ENCODE measurements around the gene VPS37D. TPM values are rescaled to one million over a fixed set of nuclear protein-coding genes. Genes with fewer than 3 reads are reported as not detected.
"Not testable (repeated sequence)": the region's sequence is repeated elsewhere in the genome, so short reads cannot be mapped to it uniquely, and the experiment has no call there.

VPS37D gene
- total RNA-seq, 1 donor from 2014 or later = 17.2 TPM

DNA sequence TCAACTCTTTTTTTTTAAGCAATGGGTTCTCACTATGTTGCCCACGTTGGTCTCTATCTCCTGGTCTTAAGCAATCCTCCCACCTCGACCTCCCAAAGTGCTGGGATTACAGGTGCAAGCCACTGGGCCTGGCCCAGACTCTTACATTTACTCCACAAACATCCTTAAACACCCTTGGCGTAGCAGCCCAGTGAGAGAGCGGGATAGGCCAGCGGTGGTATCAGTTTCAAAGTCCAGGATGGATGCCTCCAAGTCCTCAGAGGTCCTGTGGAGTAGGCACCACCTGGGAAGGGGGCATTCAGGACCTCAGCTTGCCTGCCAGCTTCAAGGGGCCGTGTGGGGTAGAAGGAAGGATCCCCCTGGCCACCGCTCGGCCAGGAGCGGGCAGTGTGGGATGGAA is 18.1 kb upstream of the VPS37D start:
- no peak overlapping the region for H3K27ac Mint-ChIP-seq (ENCODE audit: unreplicated experiment)
- H3K9me3 Mint-ChIP-seq (ENCODE audit: unreplicated experiment) = peaks cover 3% of the 10 kb centered on the region
- no peak for DNase-seq
- no peak overlapping the region for H3K4me3 Mint-ChIP-seq (ENCODE audit: unreplicated experiment)
- no peaks in the 10 kb centered on the region for H3K4me1 Mint-ChIP-seq (ENCODE audit: low read depth, unreplicated experiment)
- H3K36me3 Mint-ChIP-seq (ENCODE audit: unreplicated experiment) = no peaks in the 10 kb centered on the region
- H3K27me3 Mint-ChIP-seq (ENCODE audit: unreplicated experiment) = peaks cover 21% of the 10 kb centered on the region
- TF ChIP-seq, protein P1, sequence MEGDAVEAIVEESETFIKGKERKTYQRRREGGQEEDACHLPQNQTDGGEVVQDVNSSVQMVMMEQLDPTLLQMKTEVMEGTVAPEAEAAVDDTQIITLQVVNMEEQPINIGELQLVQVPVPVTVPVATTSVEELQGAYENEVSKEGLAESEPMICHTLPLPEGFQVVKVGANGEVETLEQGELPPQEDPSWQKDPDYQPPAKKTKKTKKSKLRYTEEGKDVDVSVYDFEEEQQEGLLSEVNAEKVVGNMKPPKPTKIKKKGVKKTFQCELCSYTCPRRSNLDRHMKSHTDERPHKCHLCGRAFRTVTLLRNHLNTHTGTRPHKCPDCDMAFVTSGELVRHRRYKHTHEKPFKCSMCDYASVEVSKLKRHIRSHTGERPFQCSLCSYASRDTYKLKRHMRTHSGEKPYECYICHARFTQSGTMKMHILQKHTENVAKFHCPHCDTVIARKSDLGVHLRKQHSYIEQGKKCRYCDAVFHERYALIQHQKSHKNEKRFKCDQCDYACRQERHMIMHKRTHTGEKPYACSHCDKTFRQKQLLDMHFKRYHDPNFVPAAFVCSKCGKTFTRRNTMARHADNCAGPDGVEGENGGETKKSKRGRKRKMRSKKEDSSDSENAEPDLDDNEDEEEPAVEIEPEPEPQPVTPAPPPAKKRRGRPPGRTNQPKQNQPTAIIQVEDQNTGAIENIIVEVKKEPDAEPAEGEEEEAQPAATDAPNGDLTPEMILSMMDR (IDR thresholded peaks at IDR 0.05; ENCODE audit: partially characterized antibody, unreplicated experiment) = no peak

DNA sequence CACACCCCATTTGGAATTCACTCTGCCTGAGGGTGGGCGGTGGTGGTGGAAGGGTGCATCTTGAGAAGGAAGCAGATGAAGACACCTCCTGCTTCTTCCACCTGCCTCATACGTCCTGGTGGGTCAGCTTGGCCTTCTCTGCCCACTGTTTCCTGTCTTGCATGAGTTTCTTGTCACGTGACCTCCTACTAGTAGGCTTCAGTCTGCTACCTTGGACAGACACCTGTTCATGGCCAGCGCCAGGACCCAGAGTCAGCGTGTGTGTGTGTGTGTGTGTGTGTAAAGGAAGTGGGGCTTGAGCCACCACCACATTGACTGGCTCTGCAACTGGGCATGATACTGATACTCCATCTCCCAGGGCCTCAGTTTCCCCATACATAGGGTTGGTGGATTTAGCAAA is 17.1 kb upstream of the VPS37D start:
- Mint-ChIP-seq H3K36me3 (ENCODE audit: unreplicated experiment) (peaks cover 7% of the 10 kb centered on the region), H3K4me3 (ENCODE audit: unreplicated experiment) (no peak overlapping the region), H3K27ac (ENCODE audit: unreplicated experiment) (no peak overlapping the region), H3K27me3 (ENCODE audit: unreplicated experiment) (peaks cover 22% of the 10 kb centered on the region), H3K4me1 (ENCODE audit: low read depth, unreplicated experiment) (no peaks in the 10 kb centered on the region), H3K9me3 (ENCODE audit: unreplicated experiment) (peaks cover 5% of the 10 kb centered on the region)
- DNase-seq = no peak
- TF ChIP-seq, protein P1 (IDR thresholded peaks at IDR 0.05; ENCODE audit: partially characterized antibody, unreplicated experiment) = no peak

DNA sequence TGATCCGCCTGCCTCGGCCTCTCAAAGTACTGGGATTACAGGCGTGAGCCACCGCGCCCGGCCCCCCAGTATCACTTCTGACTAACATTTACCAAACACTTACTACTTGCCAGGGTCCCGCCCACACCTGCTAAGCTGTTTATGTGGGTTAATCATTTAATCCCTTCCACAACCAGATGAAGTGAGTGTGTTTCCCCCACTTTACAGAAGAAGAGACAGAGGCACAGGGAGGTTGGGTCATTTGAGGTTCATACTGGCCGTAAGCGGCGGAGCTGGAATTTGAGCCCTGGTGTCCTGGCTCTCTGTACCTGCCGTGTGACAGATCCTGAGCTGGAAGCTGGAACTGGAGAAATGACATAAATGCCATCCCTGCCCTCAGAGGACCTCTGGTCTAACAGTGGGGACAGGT is 15.1 kb upstream of the VPS37D start:
- TF ChIP-seq, protein P1 (IDR thresholded peaks at IDR 0.05; ENCODE audit: partially characterized antibody, unreplicated experiment) = no peak
- Mint-ChIP-seq H3K36me3 (ENCODE audit: unreplicated experiment) (peaks cover 8% of the 10 kb centered on the region), H3K4me1 (ENCODE audit: low read depth, unreplicated experiment) (no peaks in the 10 kb centered on the region), H3K27ac (ENCODE audit: unreplicated experiment) (no peak overlapping the region), H3K9me3 (ENCODE audit: unreplicated experiment) (peaks cover 5% of the 10 kb centered on the region), H3K4me3 (ENCODE audit: unreplicated experiment) (no peak overlapping the region), H3K27me3 (ENCODE audit: unreplicated experiment) (peaks cover 14% of the 10 kb centered on the region)
- DNase-seq = no peak

GRCh38 chr7:73655309-73655708 is 12.3 kb upstream of the VPS37D start:
- not testable (repeated sequence) for H3K9me3 Mint-ChIP-seq (ENCODE audit: unreplicated experiment); H3K36me3 Mint-ChIP-seq (ENCODE audit: unreplicated experiment); H3K4me3 Mint-ChIP-seq (ENCODE audit: unreplicated experiment); H3K27me3 Mint-ChIP-seq (ENCODE audit: unreplicated experiment); H3K27ac Mint-ChIP-seq (ENCODE audit: unreplicated experiment); DNase-seq; H3K4me1 Mint-ChIP-seq (ENCODE audit: low read depth, unreplicated experiment)

DNA sequence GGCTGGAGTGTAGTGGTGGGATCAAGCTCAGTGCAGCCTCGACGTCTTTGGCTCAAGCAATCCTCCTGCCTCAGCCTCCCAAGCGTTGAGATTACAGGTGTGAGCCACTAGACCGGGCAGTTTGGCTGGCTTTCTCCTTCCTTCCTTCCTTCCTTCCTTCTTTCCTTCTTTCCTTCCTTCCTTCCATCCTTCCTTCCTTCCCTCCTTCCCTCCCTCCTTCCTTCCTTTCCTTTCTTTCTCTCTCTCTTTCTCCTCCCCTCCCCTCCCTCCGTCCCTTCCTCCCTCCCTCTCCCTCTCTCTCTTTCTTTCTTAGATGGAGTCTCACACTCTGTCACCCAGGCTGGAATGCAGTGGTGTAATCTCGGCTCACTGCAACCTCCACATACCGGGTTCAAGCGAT is 7.6 kb upstream of the VPS37D start:
- TF ChIP-seq, protein P1 (IDR thresholded peaks at IDR 0.05; ENCODE audit: partially characterized antibody, unreplicated experiment) = no peak
- Mint-ChIP-seq H3K4me3 (ENCODE audit: unreplicated experiment) (no peak overlapping the region), H3K4me1 (ENCODE audit: low read depth, unreplicated experiment) (no peaks in the 10 kb centered on the region), H3K27ac (ENCODE audit: unreplicated experiment) (no peak overlapping the region), H3K9me3 (ENCODE audit: unreplicated experiment) (peaks cover 4% of the 10 kb centered on the region), H3K27me3 (ENCODE audit: unreplicated experiment) (peaks cover 12% of the 10 kb centered on the region), H3K36me3 (ENCODE audit: unreplicated experiment) (peaks cover 11% of the 10 kb centered on the region)
- no peak for DNase-seq

- not testable (repeated sequence) for H3K27ac Mint-ChIP-seq (ENCODE audit: unreplicated experiment); H3K4me1 Mint-ChIP-seq (ENCODE audit: low read depth, unreplicated experiment); H3K4me3 Mint-ChIP-seq (ENCODE audit: unreplicated experiment); DNase-seq; H3K36me3 Mint-ChIP-seq (ENCODE audit: unreplicated experiment); H3K9me3 Mint-ChIP-seq (ENCODE audit: unreplicated experiment)
- peaks cover 10% of the 10 kb centered on the region for H3K27me3 Mint-ChIP-seq (ENCODE audit: unreplicated experiment)
These were observed 7.0 kb upstream of the VPS37D start for GRCh38 chr7:73660594-73660993.
